Activated CD4-positive, alpha-beta T cell treated with anti-CD3 and anti-CD28 coated beads, Interleukin-2, amount 50 U/mL, for 4 hours (primary cell): ENCODE results near the gene CD320.
A peak's percentile ranks its signal among the peaks of the same experiment; 100 is the strongest.
"Not testable (repeated sequence)": the region's sequence is repeated elsewhere in the genome, so short reads cannot be mapped to it uniquely, and the experiment has no call there.

ENCODE experiments used
- DNase-seq, 2 experiments: peaks; one replicate each; pipeline ENCODE4 v3.0.0-alpha.2; 2020

Gene CD320

GRCh38 chr19:8332976-8333766 is 25.0 kb upstream of the CD320 start:
- no peak for DNase-seq

- no peak for DNase-seq
Measured at GRCh38 chr19:8331263-8331845, 23.2 kb upstream of the CD320 start.

- no peak for DNase-seq
Measured at GRCh38 chr19:8329996-8330395, 21.8 kb upstream of the CD320 start.

- no peak for DNase-seq
Measured at GRCh38 chr19:8325454-8325853, 17.3 kb upstream of the CD320 start.

- DNase-seq, result no peak
Measured at GRCh38 chr19:8324186-8325050, 16.3 kb upstream of the CD320 start.

- no peak for DNase-seq
Measured at GRCh38 chr19:8323781-8324185, 15.6 kb upstream of the CD320 start.

GRCh38 chr19:8322638-8322997 is 14.5 kb upstream of the CD320 start:
- DNase-seq, result no peak

GRCh38 chr19:8321986-8322637 is 14.0 kb upstream of the CD320 start:
- DNase-seq, result no peak

GRCh38 chr19:8321067-8321985 is 13.2 kb upstream of the CD320 start, which contains the start of the genes NDUFA7 and RPS28:
Gene NDUFA7, minus strand, starts transcription at chr19:8321375. Its CDS starts 17 bp downstream, at chr19:8321358.
Gene RPS28, plus strand, starts transcription at chr19:8321496. Its CDS starts 35 bp downstream, at chr19:8321531.
- DNase-seq, result peak; percentile 96 to 97

GRCh38 chr19:8320564-8321066 is 12.5 kb upstream of the CD320 start:
- DNase-seq, result peak in 1 of 2 experiments; percentile 2

GRCh38 chr19:8319807-8320520 is 11.8 kb upstream of the CD320 start:
- DNase-seq, result no peak

GRCh38 chr19:8318835-8319234 is 10.7 kb upstream of the CD320 start:
- not testable (repeated sequence) for DNase-seq

- DNase-seq, result no peak
Measured at GRCh38 chr19:8316351-8317125, 8.4 kb upstream of the CD320 start.

- not testable (repeated sequence) for DNase-seq
Measured at GRCh38 chr19:8314981-8315640, 7.0 kb upstream of the CD320 start.

GRCh38 chr19:8311461-8312260 is 3.5 kb upstream of the CD320 start:
- no peak for DNase-seq

GRCh38 chr19:8310342-8311055 is 2.3 kb upstream of the CD320 start:
- DNase-seq, result no peak

GRCh38 chr19:8308891-8309291 is 733 bp upstream of the CD320 start:
- DNase-seq, result no peak

GRCh38 chr19:8307400-8307964 is 676 bp downstream of the CD320 start:
- DNase-seq, result no peak
